A673 (cell line): Measurements from ENCODE around the gene NHLH2.

ENCODE experiments used
- EZH2 ChIP-seq: fragments of 200-600 bp; sonication (generic); IDR thresholded peaks from 2 replicates; pipeline ENCODE4 v1.6.1; 2017; ENCODE audit warnings: borderline replicate concordance, low read depth, mild to moderate bottlenecking, mixed read lengths, antibody characterized with exemption, low read length; ENCODE audit not compliant: poor library complexity, severe bottlenecking
- TF ChIP-seq, protein P1 (sequence below): fragments of 300-800, 200-600 bp; sonication (generic); conservative IDR thresholded peaks from 2 replicates; pipeline ENCODE4 v1.5.1; 2017; ENCODE audit warnings: low read depth, mild to moderate bottlenecking, antibody characterized with exemption, low read length, moderate library complexity, mixed read lengths

GRCh38 chr1:115796036-115796435, 44.9 kb downstream of the NHLH2 start:
- no peak for TF ChIP-seq EZH2
- TF ChIP-seq, protein P1, sequence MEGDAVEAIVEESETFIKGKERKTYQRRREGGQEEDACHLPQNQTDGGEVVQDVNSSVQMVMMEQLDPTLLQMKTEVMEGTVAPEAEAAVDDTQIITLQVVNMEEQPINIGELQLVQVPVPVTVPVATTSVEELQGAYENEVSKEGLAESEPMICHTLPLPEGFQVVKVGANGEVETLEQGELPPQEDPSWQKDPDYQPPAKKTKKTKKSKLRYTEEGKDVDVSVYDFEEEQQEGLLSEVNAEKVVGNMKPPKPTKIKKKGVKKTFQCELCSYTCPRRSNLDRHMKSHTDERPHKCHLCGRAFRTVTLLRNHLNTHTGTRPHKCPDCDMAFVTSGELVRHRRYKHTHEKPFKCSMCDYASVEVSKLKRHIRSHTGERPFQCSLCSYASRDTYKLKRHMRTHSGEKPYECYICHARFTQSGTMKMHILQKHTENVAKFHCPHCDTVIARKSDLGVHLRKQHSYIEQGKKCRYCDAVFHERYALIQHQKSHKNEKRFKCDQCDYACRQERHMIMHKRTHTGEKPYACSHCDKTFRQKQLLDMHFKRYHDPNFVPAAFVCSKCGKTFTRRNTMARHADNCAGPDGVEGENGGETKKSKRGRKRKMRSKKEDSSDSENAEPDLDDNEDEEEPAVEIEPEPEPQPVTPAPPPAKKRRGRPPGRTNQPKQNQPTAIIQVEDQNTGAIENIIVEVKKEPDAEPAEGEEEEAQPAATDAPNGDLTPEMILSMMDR, result no peak
